GM19438 (cell line): Measurements from ENCODE around the gene FBXL4.
"Not testable (repeated sequence)": the region's sequence is repeated elsewhere in the genome, so short reads cannot be mapped to it uniquely, and the experiment has no call there.

Experiments
- ATAC-seq: cut with Tn5 transposase; IDR thresholded peaks from one replicate; pipeline ENCODE4 v1.9.1; 2021; ENCODE audit warnings: low read depth; ENCODE audit not compliant: unreplicated experiment

Gene FBXL4

DNA sequence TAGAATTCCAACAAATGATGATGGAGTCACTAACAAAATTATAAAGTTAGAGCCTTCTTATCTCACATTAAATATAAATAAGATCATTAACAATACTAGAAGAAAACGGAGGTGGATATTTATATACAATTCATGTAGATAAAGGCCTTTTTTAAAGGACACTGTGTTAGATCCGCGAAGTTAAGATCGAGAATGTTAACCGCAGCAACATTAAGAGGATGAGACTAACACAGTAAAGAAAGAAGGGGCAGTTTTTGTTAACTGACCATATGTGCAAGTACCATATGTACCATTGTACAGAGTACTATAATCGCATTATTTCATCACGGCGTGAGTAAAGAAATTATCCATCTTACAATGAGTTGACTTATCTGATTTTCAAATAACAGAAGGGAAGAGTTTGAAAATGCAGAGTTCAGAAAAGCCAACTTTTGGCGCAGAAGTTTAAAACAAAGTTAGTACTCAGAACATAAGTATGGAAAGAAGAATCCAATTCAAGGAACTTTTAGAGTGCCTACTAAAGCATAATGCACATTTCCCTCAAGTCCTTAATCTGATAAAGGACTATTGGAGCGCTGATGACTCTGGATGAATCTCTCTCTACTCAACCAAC, 1.4 kb downstream of the FBXL4 start:
- ATAC-seq, result no peak

DNA sequence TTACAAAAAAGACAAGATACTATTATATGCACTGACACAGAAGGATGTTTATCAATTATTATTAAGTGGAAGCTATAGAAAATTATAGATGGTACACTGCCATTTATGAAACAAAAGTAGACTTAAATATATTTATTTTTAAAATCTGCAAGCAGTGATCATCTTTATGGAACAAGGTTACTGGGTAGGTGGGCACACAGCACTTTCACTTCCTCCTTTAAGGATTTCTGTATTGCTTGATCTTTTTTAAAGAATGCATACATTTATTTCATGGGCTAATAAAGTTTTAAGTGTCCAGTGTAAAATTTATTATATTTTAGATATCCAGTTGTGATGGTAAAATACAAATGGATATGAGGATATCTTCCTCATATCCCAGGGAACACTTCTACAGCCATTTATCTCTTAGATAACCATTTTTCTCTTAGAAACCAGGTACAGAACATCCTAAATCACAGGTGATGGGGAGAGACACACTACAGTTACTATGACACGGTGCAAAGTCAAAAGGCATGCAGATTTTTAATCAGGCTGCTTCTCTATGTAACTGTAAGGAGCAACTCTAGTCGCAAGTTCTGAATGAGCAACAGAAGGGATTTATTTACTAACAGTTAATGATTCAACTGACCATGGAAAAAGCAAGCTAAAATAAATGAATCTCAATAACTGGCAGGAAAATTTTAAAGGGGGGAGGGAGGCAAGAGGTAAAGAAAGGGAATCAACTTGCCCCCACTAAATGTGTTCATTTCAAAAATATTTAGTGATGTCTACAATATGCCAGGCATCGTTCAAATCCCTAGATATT, 2.2 kb downstream of the FBXL4 start:
- no peak for ATAC-seq

DNA sequence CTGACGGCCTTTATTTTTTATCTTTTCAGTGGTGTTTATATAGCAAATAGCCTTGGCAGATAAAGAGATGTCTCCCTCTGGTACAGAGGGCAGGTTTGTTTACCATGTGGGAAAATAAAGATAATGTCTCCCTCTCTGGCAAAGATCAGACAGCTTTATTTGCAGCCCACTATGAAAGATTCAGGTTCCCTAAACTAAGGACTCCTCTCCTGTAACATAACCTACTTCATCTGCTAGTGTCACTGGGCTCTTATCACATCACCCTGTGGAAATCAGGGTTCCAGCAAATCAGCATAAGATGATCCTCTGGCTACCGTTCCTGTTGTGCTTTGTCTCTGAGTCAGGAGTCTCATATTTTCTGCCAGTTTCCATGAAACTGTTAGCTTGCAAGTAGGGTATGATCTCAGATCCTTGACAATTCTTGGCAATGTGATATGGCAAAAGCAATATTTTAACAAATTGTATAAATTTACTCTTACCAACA, 3.1 kb downstream of the FBXL4 start:
- ATAC-seq, result no peak

DNA sequence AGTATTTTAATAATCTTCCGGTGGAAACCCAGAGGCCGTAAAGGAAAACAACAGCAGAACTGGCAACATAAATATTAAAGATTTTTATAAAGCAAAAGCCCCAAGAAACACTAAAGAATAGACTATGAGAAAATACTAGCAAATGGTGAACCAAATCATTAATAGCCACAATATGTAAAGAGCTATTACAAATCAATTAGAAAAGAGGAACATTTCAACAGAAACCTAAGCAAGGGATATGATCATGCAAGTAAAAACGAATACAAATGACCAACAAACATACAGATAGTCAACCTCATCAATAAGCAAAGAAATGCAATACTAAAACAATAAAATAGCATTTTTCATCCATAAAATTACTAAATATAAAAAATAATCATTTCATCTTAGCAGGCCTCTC, 3.6 kb downstream of the FBXL4 start:
- ATAC-seq, result no peak

DNA sequence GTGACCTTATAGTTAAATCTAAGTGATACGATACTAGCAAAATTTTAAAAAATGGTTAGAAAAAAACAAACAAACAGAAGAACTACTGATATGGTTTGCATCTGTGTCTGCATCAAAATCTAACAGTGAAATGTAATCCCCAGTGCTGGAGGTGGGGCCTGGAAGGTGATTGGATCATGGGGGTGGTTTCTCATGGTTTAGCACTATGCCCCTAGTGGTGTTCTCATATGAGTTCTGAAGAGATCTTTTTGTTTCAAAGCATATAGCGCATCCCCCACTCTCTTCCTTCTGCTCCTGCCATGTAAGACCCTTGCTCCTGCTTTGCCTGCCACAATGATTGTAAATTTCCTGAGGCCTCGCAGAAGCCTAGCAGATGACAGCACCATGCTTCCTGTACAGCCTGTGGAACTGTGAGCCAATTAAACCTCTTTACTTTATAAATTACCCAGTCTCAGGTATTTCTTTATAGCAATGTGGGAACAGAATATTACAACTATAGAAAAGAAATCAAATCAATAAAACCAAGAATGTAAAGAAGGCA, 5.4 kb downstream of the FBXL4 start:
- ATAC-seq, result no peak

DNA sequence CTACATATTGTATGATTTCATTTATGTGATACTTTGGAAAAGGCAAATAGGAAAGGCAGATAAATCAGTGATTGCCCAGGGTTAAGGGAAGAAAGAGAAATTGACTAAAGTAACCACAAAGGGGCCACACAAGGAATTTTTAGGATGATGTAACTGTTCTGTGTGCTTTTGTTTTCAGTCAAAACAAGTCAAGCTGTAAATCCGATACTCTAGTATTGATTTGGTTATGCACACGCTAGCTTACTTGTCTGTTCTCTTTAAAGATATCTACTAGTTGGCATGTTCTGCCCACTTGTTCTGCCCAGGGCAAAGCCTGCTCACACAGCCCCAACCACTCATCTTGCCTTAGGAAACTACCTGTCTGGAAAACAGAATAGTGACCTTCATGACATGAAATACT, 6.4 kb downstream of the FBXL4 start:
- ATAC-seq, result no peak

DNA sequence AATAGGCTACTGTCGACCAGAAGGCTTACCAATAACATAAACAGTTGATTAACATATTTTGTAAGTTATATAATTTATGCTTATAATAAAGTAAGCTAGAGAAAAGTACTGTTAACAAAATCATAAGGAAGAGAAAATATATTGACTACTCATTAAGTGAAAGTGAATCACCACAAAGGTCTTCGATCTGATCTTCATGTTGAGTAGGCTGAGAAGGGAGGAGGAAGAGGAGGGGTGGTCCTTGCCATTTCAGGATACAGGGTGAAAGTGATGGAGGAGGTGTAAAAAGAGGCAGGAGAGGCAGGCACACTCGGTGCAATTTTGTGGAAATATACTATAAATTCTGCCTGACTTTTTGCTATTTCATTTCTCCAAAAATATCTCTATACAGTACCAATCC, 10.4 kb downstream of the FBXL4 start:
- ATAC-seq, result no peak

DNA sequence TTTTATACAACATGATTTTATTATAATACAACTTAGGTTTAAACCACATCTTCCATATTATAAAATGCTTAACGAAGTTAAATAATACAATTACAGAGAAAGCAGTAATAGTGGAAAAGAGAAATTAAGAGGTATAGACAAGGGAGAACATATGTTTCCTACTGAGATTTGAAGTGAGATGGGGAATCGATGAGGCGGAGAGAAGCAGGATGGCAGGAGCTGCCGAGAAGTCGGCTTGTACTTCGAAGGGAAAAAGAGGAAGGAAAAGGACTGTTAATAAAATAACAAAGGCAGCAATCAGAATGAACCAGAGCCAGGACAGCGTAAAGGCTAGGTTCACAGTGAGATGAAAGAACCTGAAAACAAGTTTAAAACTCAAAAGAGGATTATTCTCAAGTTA, 15.4 kb downstream of the FBXL4 start:
- ATAC-seq, result no peak

DNA sequence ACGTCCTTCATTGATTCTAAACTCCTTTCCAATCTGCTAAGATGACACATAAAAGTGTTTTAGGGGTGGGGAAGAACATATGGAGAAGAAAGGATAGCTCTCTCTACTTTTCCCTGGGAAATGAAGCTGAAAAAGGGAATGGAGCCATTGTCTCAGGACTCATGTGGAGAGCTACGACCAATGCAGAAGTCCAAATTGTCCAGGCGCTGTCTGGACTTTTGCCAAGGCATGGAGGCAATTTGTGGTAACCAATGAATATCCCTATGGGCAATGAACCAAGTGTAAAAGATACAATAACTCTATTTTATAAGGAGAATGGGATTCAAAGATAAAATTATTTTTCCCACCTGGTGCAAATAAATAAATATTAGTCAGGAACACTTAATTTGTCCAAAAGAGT, 16.1 kb downstream of the FBXL4 start:
- no peak for ATAC-seq

DNA sequence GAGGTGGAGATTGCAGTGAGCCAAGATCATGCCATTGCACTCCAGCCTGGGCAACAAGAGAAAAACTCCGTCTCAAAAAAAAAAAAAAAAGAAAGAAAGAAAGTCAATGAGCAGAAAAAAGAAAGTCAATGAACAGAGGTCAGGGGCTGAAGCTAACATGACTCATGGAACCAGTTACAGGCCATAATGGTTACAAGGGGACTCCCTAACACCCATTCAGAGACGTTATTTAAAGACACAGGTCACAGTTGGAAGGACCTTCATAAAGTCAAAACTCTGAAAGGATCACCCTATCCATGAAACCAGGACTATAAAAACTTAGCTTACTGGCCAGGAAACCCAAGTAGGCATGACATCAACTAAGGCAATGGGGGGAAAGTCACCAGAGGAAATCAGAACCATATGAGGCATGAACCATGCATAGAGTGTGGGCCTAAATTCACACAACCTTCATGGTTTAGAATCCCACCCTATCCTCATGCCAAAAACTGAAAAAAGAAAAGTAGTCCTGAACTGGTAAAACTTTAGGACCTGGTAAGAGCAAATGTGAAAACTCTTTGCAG, 18.2 kb downstream of the FBXL4 start:
- no peak for ATAC-seq

DNA sequence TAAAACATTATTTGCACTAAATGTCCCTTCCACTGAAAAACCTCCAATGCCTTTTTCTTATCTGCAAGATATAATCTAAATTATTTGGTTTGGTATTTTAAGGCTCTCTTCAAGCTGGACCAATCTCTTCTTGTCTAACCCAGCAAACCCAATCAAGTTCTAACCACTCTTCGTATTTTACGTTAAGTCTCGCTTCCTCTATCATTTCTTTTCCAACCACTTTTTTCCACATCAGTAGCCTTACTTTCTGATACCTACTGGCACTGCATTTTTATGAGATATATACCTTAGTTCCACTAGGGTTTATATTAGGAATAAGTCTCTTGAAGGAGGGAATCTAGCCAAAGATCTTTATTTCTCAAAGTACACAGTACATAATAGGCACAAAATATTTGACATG, 19.1 kb downstream of the FBXL4 start:
- ATAC-seq, result no peak

DNA sequence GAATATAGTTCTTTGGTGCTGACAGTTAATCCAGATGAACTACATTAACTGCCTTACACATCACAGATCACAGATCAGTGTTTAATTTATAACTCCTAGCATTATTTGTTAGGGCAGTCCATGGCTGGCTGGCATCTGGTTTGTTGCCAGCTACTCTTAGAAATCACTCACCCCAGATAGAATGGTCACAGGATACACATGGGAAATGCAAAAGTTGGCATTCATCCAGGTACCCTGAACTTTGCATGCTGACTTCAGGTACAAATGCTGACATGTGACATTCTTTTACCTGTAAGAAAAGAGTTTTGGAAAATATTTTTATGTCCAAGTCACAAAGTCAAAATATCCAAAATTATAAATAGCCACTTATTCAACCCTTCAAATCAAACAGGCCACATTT, 20.2 kb downstream of the FBXL4 start:
- ATAC-seq, result no peak

DNA sequence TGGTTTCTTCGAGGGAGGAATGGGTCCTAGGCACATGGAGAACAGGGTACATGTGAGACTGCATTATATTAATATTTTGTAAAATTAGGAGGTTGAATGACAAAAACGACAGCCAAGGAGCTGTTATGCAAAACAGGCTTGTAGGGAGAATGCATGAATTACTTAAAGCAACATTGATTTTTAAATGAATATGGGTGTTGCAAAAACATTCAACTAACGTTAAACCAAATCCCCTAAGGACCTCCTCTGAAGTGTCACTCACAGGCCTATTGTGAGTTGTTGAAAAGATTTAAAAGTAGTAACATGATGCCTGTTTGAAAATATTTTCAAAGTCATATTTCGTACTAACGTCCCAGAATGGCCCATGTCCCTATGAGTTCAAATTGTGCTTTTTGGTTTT, 21.9 kb downstream of the FBXL4 start:
- ATAC-seq, result no peak

DNA sequence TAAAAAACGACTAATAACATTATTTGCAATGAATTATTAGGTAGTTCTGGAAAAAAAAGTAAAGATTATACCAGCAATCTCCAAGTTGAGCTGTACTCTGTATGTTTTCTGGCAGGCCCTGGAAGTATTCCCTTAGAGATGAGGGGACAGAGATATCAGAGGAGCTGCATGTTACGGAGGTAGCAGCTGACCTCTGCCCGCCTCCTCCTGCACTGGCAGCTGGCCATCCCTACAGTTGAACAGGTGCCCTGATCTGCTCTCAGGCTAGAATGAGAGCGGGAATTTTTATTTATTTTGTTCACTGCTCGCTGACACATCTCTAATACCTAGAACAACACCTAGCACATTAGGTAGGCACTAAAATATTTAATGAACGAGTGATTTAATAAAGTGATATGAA, 23.1 kb downstream of the FBXL4 start:
- no peak for ATAC-seq

DNA sequence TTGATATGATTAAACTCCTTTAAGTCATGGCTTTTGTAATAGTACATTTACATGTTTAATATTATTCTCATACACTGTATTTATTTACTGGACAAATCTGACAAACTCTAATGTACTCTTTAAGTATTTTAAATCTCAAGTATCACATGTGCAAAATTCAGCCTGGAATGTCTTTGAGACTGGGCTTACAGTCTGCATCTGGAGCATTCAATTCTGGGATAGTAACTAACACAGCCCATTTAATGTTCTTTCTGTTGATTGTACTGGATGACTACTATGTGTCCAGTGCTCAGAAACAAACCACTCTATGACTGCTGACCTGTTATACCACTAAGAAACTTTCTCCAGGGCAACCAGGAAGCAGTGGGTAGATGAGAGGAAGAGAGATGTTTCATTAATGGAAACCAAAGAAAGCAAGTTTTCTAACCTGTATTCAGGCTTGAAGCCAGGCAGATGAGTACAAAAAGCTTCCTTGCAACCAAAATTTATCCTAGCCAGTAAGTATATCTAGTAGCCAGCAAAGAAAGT, 26.8 kb downstream of the FBXL4 start:
- peak; percentile 79 for ATAC-seq

DNA sequence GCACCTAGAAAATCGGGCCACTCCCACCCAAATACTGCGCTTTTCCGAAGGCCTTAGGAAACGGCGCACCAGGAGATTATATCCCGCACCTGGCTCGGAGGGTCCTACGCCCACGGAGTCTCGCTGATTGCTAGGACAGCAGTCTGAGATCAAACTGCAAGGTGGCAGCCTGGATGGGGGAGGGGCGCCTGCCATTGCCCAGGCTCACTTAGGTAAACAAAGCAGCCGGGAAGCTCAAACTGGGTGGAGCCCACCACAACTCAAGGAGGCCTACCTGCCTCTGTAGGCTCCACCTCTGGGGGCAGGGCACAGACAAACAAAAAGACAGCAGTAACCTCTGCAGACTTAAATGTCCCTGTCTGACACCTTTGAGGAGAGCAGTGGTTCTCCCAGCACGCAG, 36.8 kb downstream of the FBXL4 start:
- not testable (repeated sequence) for ATAC-seq

DNA sequence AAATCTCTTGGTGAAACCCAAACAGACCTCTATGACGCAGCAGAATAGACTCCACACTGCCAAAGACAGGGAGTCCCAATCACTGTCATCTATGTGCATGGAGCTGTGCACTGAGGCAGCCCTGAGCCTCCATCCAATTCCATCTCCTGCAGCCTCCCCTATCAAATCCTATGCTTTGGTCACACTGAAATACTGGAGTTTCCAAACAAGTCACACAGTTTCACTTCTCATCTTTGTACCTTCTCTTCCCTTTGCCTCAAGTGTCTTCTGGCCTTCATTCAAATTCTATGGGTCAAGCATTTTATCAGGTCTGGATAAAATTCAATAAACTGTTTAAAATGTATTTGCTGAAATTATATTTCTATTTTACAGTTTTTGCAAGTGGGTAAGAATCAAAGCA, 38.5 kb downstream of the FBXL4 start:
- ATAC-seq, result no peak

DNA sequence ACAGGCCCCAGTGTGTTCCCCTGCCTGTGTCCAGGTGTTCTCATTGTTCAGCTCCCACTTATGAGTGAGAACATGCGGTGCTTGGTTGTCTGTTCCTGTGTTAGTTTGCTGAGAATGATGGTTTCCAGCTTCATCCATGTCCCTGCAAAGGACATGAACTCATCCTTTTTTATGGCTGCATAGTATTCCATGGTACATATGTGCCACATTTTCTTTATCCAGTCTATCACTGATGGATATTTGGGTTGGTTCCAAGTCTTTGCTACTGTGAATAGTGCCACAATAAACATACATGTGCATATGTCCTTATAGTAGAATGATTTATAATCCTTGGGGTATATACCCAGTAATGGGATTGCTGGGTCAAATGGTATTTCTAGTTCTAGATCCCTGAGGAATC, 41.4 kb downstream of the FBXL4 start:
- ATAC-seq, result not testable (repeated sequence)

DNA sequence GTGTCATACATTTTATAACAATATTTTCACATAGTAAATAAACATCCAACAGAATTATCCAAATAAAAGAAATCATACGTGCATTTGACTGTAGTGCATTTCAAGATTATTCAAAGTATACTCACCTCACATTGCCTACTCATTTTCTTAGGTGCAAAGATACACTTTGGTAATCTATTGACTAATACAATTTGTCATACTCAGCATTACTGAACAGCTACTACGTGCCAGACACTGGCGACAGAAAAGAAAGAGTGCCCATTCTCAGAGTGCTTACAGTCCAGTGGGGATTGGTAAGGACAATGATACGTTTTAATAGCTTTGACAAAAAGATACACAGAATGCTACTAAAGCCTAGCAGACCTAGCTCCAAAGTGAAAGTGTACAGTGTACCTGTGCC, 42.0 kb downstream of the FBXL4 start:
- no peak for ATAC-seq

DNA sequence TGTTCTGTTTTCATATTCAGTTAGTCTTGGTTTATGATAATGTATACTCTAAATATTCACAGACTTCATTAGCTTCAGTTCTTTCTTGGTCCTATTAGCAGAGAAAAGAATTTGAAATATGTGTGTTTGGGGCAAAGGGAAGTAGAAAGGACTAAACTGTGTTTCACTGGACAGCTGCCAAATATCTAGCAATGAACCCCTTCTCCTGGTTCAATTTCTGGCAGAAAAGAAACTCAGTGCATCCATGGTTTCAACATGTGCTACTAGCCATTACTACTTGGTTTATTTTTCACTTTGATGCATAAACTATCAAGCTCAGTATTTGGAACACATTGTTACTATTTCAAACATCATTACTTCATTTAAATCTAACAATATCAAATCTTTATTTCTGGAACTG, 43.6 kb downstream of the FBXL4 start:
- ATAC-seq, result no peak

DNA sequence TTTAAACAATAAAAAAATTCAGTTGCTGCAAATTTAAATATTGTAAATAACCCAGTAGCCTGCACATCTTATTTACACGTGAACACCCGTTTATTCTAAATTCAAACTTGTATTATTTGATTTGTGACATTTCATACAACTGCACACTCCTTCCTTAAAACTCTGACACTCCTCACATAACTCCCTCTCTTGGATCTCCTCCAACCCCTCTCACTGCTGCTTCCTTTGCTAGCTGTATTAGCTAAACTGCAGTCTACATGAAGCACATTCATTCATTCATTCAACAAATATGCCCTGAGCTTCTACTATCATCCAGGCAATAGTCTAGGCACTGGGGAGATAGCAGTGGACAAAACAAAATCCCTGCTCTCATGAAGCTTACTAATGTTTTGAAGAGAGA, 47.0 kb downstream of the FBXL4 start:
- ATAC-seq, result no peak
